ENCODE data around the gene LRTM2.

Gene LRTM2

GRCh38 chr12:1821805-1822204 lies 1.4 kb downstream of the LRTM2 start:
- H3K27ac ChIP-seq, result no peak overlapping the region
- no peak overlapping the region for H3K4me3 ChIP-seq (IDR thresholded peaks at IDR 0.05; ENCODE audit: insufficient read depth, low read depth, low read length)
- no peak for TF ChIP-seq CTCF (conservative IDR thresholded peaks at IDR 0.05; ENCODE audit: low read depth, low read length)
- no peaks in the 10 kb centered on the region for H3K36me3 ChIP-seq (ENCODE audit: insufficient read depth)
- no peak overlapping the region for H2AFZ ChIP-seq (ENCODE audit: low read depth)
- peaks cover 65% of the 10 kb centered on the region for H3K27me3 ChIP-seq (ENCODE audit: insufficient read depth, low read depth)
- H3K4me1 ChIP-seq (ENCODE audit: low read depth, poor library complexity, severe bottlenecking), result no peaks in the 10 kb centered on the region
- no peaks in the 10 kb centered on the region for H4K20me1 ChIP-seq (ENCODE audit: insufficient read depth)
- no peak overlapping the region for H3K9ac ChIP-seq
- no peak overlapping the region for H3K4me2 ChIP-seq
- H3K79me2 ChIP-seq (ENCODE audit: insufficient read depth, low read depth), result no peaks in the 10 kb centered on the region

- Histone ChIP-seq H3K27me3 (ENCODE audit: insufficient read depth, low read depth) (peaks cover 61% of the 10 kb centered on the region), H3K4me2 (no peak overlapping the region), H2AFZ (ENCODE audit: low read depth) (no peak overlapping the region), H3K27ac (no peak overlapping the region), H3K4me1 (ENCODE audit: low read depth, poor library complexity, severe bottlenecking) (no peaks in the 10 kb centered on the region), H3K79me2 (ENCODE audit: insufficient read depth, low read depth) (no peaks in the 10 kb centered on the region), H4K20me1 (ENCODE audit: insufficient read depth) (no peaks in the 10 kb centered on the region), H3K4me3 (IDR thresholded peaks at IDR 0.05; ENCODE audit: insufficient read depth, low read depth, low read length) (no peak overlapping the region), H3K9ac (no peak overlapping the region), H3K36me3 (ENCODE audit: insufficient read depth) (no peaks in the 10 kb centered on the region)
- TF ChIP-seq CTCF (conservative IDR thresholded peaks at IDR 0.05; ENCODE audit: low read depth, low read length), result no peak
Measured at GRCh38 chr12:1822699-1823098, 2.3 kb downstream of the LRTM2 start.

- TF ChIP-seq CTCF (conservative IDR thresholded peaks at IDR 0.05; ENCODE audit: low read depth, low read length), result no peak
- Histone ChIP-seq H3K27ac (no peak overlapping the region), H3K4me3 (IDR thresholded peaks at IDR 0.05; ENCODE audit: insufficient read depth, low read depth, low read length) (no peak overlapping the region), H3K9ac (no peak overlapping the region), H3K4me2 (no peak overlapping the region), H3K79me2 (ENCODE audit: insufficient read depth, low read depth) (no peaks in the 10 kb centered on the region), H3K27me3 (ENCODE audit: insufficient read depth, low read depth) (peaks cover 61% of the 10 kb centered on the region), H3K4me1 (ENCODE audit: low read depth, poor library complexity, severe bottlenecking) (no peaks in the 10 kb centered on the region), H2AFZ (ENCODE audit: low read depth) (no peak overlapping the region), H3K36me3 (ENCODE audit: insufficient read depth) (no peaks in the 10 kb centered on the region), H4K20me1 (ENCODE audit: insufficient read depth) (no peaks in the 10 kb centered on the region)
Measured at GRCh38 chr12:1823237-1823636, 2.9 kb downstream of the LRTM2 start.

GRCh38 chr12:1825382-1826102 lies 5.2 kb downstream of the LRTM2 start:
- Histone ChIP-seq H3K79me2 (ENCODE audit: insufficient read depth, low read depth) (no peaks in the 10 kb centered on the region), H3K27me3 (ENCODE audit: insufficient read depth, low read depth) (peaks cover 49% of the 10 kb centered on the region), H3K4me3 (IDR thresholded peaks at IDR 0.05; ENCODE audit: insufficient read depth, low read depth, low read length) (no peak overlapping the region), H4K20me1 (ENCODE audit: insufficient read depth) (no peaks in the 10 kb centered on the region), H3K9ac (no peak overlapping the region), H3K4me2 (no peak overlapping the region), H3K36me3 (ENCODE audit: insufficient read depth) (no peaks in the 10 kb centered on the region), H2AFZ (ENCODE audit: low read depth) (no peak overlapping the region), H3K27ac (no peak overlapping the region), H3K4me1 (ENCODE audit: low read depth, poor library complexity, severe bottlenecking) (no peaks in the 10 kb centered on the region)
- TF ChIP-seq CTCF (conservative IDR thresholded peaks at IDR 0.05; ENCODE audit: low read depth, low read length), result no peak
